D341Med (cell line): ENCODE data around the gene NUTM1.
A peak's percentile ranks its signal among the peaks of the same experiment; 100 is the strongest.
"Not testable (repeated sequence)": the region's sequence is repeated elsewhere in the genome, so short reads cannot be mapped to it uniquely, and the experiment has no call there.

Experiments used
- DNase-seq: peaks from one replicate; pipeline ENCODE4 v3.0.0; 2012; ENCODE audit warnings: low spot score

The NUTM1 gene

DNA sequence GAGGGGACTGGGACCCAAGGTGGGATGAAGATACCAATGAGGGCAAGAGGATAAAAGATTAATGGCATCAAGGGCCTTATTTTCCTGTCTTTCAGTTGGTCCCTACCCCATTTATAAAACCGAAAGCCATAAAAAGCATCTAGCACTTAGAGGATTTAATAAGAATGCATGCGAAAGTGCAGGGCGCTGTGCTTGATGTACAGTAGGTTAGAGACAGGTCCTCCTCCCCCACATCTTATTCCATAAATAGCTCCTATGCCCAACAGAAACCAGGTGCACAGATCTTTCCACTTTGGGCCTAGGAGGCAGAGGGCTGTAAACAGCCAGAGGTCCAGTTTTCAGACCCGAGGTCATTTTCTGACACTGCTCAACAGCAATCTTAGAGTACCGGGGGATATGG, 22.7 kb downstream of the NUTM1 start:
- DNase-seq = no peak

DNA sequence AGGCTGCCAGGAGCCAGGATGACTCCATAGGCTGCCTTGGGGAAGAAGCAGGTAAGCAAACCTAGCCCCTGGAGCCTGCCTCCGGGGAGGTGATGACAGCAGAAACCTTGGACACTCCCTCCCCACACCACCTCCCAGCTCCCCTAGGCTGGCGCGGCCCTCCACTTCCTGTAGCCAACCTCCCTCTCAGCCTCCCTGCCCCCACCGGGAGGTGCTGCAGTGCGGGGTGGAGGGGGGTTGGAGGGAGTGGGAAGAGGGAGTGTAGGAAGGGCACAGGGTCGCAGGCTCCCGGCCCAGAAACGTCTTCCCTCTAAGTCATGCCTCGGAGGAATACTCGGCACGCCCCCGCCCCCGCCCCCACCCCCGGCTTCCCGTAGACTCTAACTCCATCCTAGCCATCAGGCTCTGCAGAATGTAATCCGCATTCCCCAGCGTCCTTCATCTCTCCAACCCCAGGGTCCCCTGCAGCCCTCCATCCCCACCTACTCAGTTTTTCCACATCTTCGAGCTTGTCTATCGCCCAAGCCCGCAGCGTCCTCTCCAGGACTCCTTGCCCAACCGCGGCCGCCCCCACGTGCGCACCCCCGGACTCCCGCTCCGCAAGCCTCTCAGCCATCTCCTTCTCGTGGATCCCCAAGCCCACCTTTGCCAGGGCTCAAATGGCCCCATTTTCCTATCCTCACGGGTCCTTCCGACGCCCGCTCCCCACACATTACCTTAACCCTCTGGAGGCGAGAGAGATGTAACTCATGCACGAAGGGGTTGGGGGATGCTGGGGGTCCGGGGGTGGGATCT, 23.4 kb downstream of the NUTM1 start:
- DNase-seq = peak; percentile 63

DNA sequence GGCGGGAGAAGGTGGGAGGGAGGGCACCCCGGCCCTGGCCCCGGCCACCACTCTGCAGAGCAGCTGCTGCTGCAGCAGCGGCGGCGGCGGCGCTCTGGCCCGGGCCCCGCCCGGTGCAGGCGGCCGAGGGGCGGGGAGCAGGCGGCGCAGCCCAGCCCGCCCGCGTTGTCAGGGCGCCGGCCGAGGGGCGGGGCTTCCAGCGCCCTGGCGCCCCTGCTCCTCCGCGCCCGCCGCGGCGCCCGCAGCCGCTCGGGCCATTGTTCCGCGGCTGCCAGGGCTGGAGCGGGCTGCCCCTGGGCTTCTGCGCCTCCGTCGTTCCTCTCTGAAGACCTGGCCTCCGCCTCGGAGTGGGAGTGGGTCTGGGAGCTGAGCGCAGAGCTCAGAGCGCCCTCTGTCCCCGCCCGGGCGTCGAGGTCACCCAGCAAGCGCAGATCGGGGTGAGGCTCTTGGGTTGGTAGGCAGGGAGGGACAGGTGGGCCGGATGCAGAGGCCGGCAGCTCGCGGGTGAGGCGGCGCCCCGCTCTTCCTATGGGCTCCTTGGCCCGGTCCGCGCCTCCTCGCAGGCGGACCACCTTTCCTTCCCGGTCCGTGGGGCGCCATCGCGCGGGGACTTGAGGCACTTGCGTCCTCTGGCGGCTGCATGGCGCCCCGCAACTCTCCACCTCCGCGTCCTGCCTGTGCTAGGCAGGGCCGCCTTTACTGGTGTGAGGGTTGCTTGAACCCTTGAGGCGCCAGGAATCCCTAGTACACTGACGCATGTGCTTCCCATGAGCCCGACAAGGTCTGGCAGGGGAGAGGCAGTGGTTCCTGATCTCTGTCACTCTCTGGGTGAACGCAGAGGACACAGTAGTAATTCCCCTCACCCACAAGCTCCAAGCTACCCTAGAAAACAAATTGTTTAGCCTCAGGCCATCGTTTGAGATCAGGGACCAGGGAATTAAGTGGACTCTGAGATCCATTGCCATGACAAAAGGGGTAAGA, 24.3 kb downstream of the NUTM1 start, which contains the start of gene LPCAT4:
Gene LPCAT4, minus strand, starts transcription at position 96 of the 981 bp plus-strand sequence. CDS start 96 bp downstream, outside the sequence.
- peak; percentile 99 for DNase-seq

DNA sequence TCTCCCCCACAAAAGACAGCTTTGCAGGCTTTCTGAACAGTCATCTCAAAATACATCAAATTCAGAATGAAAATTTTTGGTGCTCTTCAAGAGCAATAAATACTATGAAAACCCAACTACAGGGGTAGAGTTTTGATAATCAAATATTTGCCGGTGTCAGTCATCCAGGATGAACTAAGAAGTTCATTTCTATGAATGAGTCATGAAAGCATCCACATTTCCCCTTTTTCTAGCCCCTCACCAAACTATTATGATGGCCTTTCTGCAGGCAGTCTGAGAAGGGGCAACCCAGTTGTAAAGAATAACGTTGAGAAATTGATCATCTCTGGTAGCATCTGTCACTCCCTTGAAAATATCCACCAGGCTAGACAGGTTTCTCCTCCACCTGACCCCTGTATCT, 27.0 kb downstream of the NUTM1 start:
- no peak for DNase-seq

DNA sequence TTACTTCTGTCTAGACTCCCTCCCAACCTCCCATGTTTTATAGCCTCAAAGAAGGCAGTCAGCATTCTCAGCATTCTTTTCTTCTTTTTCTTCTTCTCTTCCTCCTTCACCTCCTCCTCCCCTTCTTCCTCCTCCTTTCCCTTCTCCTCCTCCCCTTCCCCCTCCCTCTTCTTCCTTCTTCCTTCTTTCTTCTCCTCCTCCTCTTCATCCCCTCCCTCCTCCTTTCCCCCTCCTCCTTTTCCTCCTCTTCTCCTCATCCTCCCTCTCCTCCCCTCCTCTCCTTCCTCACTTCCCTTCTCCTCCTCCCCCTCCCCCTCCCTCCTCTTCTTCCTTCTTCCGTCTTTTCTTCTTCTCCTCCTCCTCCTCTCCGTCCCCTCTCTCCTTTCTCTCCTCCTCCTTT, 27.5 kb downstream of the NUTM1 start:
- no peak for DNase-seq

DNA sequence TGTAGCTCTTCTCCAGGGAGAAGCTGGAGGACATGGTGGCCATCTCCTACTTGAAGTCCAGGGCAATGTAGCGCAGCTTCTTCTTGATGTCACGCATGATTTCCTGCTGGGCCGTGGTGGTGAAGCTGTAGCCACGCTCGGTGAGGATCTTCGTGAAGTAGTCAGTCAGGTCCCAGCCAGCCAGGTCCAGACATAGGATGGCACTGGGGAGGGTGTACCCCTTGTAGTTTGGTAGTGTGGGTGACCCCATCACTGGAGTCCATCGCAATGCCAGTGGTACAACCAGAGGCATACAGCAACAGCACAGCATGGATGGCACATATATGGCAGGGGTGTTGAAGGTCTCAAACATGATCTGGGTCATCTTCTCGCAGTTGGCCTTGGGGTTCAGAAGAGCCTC, 30.8 kb downstream of the NUTM1 start:
- DNase-seq = no peak

DNA sequence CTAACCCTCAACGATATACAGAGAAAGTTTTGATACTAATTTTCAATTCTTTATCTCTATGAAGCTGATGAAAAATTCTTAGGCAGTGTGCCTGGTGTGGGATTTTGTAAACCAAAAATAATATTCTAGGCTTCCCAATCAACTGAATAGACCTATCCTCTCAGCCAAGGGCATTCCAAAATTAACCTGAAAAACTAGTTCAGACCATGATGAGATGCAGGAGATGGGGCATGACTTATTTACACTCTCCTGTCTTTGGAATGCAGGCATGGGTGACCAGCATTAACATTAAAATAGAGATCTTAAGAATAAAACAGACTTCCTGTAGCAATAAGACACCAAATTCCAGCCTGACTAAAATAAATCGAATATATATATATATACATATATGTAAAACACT, 31.7 kb downstream of the NUTM1 start:
- no peak for DNase-seq

DNA sequence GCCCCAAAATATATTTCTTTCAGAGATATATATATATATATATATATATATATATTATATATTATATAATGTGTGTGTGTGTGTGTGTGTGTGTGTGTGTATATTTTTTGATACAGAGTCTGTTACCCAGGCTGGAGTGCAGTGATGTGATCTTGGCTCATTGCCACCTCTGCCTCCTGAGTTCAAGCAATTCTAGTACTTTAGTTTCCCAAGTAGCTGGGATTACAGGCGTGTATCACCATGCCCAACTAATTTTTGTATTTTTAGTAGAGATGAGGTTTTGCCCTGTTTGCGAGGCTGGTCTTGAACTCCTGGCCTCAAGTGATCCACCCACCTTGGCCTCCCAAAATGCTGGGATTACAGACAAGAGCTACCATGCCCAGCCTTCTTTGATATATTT, 32.4 kb downstream of the NUTM1 start:
- DNase-seq = not testable (repeated sequence)

DNA sequence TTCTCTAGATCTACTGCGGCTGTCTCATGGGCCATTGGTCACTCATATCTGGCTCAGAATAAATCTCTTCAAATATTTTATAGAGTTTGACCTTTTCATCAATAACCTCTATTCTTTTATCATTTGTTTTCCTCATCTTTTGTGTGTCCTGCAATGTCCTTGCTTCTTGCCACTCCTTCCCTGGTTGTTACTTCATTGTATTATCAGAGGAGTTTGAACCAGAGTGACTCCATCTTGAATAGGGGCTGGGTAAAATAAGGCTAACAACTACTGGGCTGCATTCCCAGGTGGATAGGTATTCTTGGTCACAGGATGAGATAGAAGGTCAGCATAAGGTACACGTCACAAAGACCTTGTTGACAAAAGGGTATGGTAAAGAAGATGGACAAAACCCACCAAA, 33.7 kb downstream of the NUTM1 start:
- DNase-seq = no peak

DNA sequence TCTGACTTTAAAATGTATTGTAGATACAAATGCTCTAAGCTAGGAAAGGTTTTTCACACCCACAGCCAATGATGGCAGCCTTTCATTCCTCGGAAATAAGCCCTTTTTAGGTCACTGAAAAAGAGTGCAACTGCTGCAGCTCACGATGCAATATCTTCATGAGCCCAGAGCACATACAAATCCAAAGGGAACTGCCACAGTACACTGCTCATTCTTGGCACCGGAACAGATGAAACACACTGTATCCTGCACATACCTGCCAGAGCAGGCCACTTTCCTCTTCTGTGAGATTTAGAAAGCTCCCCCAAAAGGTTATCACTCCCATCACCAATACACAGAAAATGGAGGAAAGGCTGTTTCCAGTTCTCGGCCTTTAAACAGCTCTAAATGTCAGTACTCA, 37.4 kb downstream of the NUTM1 start:
- not testable (repeated sequence) for DNase-seq

DNA sequence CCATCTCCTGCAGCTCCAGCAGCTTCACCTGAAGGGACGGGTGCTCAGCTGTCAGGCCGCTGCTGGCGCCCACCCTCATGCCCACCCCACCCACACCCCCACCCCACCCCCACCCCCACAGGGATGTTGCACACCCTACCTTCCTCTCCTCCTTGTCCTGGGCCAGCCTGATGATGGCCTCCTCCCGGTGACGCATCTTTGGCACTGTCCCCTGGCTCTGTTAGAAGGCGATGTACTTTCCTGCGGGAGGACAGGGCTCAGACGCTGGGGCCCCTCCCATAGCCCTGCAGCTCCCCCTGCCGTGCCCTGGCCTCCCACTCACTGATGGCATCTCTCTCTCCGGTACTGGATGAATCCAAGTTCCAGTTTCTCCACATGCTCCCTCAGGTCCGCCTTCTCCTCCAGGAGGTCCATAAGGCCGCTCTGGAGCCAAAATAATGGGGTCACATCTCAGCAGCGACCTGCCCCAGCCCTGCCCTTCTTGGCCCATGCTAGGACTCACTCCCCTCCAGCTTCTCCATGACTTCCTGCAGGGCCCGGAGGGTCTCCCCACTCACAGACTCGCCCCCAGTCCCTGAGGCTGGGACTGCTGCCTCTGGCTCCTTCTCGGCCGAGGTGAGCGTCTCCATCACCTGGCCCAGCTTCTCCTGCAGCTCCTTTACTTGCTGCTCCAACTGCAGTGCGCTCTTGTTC, 38.9 kb downstream of the NUTM1 start:
- not testable (repeated sequence) for DNase-seq

DNA sequence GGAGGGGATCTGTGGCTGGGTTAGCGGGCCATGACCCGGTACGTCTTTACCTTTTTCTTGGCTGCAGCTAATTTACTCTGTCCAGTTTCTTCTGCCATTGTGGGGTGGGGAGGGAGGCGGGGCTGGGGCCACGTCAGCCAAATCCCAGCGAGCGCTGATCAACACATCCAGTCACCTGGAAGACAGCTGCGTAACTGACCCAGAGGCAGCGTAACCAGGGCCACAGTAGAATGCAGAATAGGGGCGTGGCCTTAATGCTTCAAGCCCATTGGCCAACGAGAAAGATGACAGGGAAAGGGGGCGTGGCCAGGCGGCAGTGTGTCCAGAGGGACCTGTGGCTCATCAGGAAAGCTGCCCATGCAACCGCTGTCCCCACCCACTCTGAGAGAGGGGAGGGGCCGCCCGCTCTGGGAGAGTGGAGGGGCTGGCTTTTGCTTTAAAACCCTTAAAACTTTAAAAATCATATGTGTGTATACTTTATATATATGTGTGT, 46.5 kb downstream of the NUTM1 start:
- DNase-seq = not testable (repeated sequence)

DNA sequence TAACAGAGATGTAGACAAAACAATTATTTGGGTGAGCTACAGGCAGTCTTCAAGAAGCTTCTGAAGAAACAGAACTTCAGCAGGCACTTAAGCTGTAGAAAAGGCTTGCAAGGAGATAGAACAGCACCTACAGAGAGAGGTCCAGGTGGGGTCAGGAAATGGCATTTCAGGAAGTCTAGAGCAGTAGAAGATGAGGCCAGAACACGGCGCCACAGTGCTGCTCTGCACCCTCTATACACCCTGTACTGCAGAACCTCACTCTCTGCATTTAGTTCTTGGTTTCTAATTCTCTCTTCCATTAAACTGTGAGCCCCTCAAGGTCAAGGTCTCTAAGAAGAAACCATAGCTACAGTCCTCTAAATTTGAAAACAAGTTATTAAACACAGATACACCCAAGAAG, 49.9 kb downstream of the NUTM1 start:
- DNase-seq = not testable (repeated sequence)

DNA sequence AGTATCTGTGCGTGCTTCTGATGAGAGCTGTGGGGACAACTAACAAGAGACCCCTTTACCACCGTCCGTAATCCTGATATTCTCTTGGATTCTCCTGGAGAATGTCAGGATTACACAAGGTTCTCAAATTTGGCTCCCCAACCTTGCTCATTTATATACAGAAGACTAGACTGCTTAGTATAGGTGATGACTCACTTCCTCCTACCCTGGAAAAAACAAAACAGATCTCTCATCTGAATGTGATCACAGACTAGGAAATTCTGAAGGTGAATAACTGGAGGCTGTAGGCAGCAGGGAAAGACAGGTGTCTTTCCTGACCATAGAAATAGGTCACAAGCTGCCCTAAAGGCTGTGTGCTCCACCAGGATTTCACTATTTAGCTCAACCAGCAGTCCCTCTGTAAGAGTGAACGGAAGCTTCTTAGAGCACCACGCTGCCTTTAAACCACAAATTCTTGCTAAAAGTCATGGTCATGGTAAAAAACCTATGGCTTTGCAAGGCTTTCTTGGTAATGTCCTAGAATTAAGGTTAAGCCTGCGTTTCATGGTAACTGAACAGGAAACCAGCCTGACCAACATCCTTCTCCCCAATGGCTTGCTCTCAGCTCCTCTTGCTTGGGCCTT, 54.6 kb downstream of the NUTM1 start:
- not testable (repeated sequence) for DNase-seq

DNA sequence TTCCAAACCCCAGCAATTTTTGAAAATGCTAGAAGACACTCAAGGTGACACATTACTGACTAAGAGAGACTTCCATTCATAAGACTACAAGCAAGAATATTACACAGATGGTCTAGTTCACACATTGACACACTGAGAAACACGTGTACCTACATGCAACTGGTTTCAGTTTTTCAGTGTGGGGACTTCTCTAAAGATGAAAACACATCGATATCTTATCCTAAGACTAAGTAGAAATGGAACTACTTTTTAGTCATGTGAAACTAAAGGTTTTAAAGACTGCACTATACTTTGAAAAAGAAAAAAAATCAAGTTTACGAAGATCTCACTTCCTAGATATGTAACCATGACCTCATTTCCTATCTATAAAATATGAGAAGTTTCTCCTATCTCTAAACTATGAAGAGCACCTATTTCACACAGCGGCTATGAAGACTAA, 60.1 kb downstream of the NUTM1 start:
- DNase-seq = not testable (repeated sequence)

DNA sequence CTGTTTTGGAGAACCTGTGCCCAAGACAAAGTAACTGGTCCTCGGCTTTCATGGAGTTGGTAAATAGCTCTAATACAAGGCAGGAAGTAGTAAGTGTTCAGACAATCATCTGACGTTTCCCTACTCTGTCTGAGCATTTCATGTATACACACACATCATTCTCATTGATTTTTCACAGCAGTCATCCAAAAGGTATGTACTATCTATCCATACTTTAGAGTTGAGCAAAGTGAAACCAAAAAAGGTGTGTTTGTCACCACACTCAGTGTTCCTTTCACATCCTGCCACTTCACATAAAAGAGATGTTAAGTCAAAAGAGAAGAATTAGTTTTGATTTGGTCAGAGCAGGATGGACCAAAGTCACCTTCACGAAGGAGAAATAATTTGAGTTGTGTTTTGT, 60.8 kb downstream of the NUTM1 start:
- not testable (repeated sequence) for DNase-seq
